Activated CD4-positive, alpha-beta memory T cell treated with anti-CD3 and anti-CD28 coated beads, Interleukin-2, amount 10 ng/mL, durations not matched to agents 7 days and 5 days (primary cell): Measurements from ENCODE around the gene UMPS. TPM values are rescaled to one million over a fixed set of nuclear protein-coding genes. Genes with fewer than 3 reads are reported as not detected.
"Not testable (repeated sequence)": the region's sequence is repeated elsewhere in the genome, so short reads cannot be mapped to it uniquely, and the experiment has no call there.

ENCODE experiments used
- CTCF ChIA-PET: fragments of 350-600 bp; sonication (Branson Sonifier 250); formaldehyde crosslinking; loops from one replicate; lab custom pipeline; 2021; ENCODE audit warnings: antibody characterized with exemption, inconsistent platforms; lab: Charles Lee
- POLR2A ChIA-PET: fragments of 350-600 bp; sonication (Branson Sonifier 250); formaldehyde crosslinking; loops from one replicate; lab custom pipeline; 2021; ENCODE audit warnings: antibody characterized with exemption; lab: Charles Lee
- DNase-seq: peaks from one replicate; pipeline ENCODE4 v3.0.0-alpha.2; 2020
- H3K27ac Mint-ChIP-seq: one replicate; pipeline ENCODE4 v1.8.0; 2021; ENCODE audit warnings: mild to moderate bottlenecking, mixed read lengths
- H3K27me3 Mint-ChIP-seq: one replicate; pipeline ENCODE4 v1.8.0; 2021; ENCODE audit warnings: mixed read lengths
- H3K36me3 Mint-ChIP-seq: one replicate; pipeline ENCODE4 v1.8.0; 2021; ENCODE audit warnings: low read depth, mixed read lengths
- H3K4me1 Mint-ChIP-seq: one replicate; pipeline ENCODE4 v1.8.0; 2021; ENCODE audit warnings: mixed read lengths
- H3K4me3 Mint-ChIP-seq: one replicate; pipeline ENCODE4 v1.8.0; 2021; ENCODE audit warnings: mild to moderate bottlenecking, mixed read lengths
- H3K9me3 Mint-ChIP-seq: one replicate; pipeline ENCODE4 v1.8.0; 2021; ENCODE audit warnings: mixed read lengths
- total RNA-seq, 2 experiments: library from RNA; stranded (reverse); gene quantifications; one replicate each; pipeline ENCODE4 v1.2.3, GENCODE V29; 2021

Gene UMPS
- total RNA-seq, 2 experiments from 2014 or later: 23.3 to 26.3 TPM

DNA sequence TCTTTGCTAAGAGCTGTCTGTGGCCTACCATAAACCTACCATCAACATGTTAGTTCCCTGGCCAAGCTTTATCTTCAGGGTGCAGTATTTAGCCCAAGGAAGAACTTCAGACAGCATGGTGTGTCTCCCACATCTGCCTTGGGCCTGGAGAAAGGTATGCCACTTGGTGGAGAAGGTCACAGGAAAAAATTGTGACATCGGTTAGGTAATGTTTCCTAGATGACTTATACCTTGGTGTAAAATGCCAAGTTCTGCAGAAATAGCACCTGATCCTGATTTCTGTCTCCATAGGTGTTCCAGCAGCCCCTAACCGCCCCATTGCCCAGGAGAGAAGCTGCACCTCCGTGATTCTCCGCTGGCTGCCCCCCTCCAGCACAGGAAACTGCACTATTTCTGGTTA, 33.0 kb upstream of the UMPS start:
- Mint-ChIP-seq H3K36me3 (no peaks in the 10 kb centered on the region), H3K9me3 (no peaks in the 10 kb centered on the region), H3K4me3 (no peak overlapping the region), H3K27ac (no peak overlapping the region), H3K27me3 (peaks cover 14% of the 10 kb centered on the region), H3K4me1 (no peaks in the 10 kb centered on the region)
- CTCF ChIA-PET: interaction anchor here (0.6 kb wide), 1 partner anchor 203 kb away, joined by 3 read pairs; no protein-coding TSS in a partner anchor
- POLR2A ChIA-PET: no interaction called here
- DNase-seq: no peak

DNA sequence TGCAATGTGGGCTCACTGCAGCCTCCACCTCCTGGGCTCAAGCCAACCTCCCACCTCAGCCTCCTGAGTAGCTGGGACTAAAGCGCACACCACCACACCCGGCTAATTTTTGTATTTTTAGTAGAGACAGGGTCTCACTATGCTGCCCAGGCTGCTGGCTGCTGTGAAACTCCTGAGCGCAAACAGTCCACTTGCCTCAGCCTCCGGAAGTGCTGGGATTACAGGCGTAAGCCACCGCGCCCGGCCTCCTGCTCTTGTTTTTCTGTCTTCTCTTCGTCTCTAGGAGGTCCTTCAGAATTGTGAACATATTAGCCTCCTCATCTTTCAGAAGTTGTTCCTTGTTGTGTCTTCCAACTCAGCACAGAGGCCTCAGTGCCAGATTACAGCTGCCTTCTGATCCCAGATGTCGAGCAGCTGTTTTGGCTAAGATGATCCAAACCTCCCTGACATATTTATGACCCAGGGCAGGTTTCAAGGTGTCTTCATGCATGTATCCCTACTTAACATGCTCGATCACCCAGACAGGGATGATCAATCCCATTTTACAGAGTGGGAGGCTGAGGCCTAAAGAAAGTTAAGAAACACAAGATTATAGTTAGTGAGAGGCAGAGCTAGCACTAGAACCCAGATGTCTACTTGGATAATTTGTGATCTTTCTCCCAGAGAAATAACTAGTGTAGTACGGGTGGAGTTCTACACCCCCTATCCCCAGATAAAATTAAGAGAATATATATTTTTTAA, 32.1 kb upstream of the UMPS start:
- ChIA-PET CTCF (interaction anchor here (0.6 to 1.2 kb wide), 4 partner anchors 9 to 202 kb away, joined by 3 to 6 read pairs (median 4); no protein-coding TSS in a partner anchor), POLR2A (no interaction called here)
- no peaks in the 10 kb centered on the region for H3K9me3 Mint-ChIP-seq
- no peaks in the 10 kb centered on the region for H3K36me3 Mint-ChIP-seq
- H3K27me3 Mint-ChIP-seq: peaks cover 18% of the 10 kb centered on the region
- H3K4me3 Mint-ChIP-seq: no peak overlapping the region
- DNase-seq: no peak
- H3K27ac Mint-ChIP-seq: no peak overlapping the region
- no peaks in the 10 kb centered on the region for H3K4me1 Mint-ChIP-seq

DNA sequence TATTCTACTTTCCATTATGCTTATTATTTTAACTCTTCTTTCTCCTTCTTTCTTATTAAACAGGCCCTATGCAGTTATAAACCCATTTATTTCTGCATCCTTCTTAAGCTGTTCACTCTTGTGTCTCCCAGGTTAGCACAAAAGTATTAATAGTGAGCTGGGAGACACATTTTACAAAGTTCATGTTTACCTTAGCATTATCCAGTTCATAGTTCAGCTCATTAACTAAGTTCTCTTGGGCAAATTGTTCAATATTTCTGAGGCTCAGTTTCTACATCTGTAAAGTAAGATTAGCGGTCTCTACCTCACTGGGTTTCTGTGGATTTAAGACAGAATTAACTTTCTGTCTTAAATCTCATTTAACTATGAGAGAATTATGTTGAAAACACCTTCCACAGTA, 31.2 kb upstream of the UMPS start:
- Mint-ChIP-seq H3K27ac (no peak overlapping the region), H3K4me1 (no peaks in the 10 kb centered on the region), H3K4me3 (no peak overlapping the region), H3K36me3 (no peaks in the 10 kb centered on the region), H3K27me3 (peaks cover 19% of the 10 kb centered on the region), H3K9me3 (no peaks in the 10 kb centered on the region)
- ChIA-PET CTCF (interaction anchor here (0.6 to 1.2 kb wide), 3 partner anchors 10 to 123 kb away, joined by 3 to 6 read pairs (median 4); no protein-coding TSS in a partner anchor), POLR2A (no interaction called here)
- no peak for DNase-seq

DNA sequence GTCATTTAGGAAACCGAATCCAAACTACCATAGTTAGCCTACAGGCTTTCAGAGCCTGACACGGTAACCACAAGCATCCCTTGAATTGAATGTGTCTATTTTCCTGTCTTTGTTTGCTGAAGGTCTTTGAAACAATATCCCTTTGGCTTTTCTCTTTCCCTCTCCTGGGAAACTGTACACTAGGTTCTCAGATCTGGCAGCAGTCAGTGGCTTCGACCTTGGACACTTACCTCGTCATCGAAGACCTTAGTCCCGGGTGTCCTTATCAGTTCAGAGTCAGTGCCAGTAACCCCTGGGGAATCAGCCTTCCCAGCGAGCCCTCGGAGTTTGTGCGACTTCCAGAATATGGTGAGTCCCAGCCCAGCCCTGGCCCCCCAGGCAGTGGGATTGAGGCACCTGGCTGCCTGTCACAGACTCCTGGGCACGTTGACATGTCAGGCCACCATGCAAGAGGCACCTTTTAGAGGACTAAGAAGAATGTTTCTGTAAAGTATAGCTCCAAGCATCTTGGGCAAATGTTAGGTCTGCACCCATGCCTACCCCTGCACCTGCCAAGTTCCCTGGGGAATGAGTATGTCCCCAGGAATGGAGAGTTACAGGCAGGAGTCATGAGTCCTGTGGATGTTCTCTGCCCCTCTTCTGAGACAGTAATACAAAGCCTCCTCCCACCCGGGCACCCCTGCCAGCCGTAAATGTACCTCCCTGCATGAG, 30.4 kb upstream of the UMPS start:
- CTCF ChIA-PET: interaction anchor here (0.6 kb wide), 1 partner anchor 123 kb away, joined by 3 read pairs; no protein-coding TSS in a partner anchor
- H3K9me3 Mint-ChIP-seq: no peaks in the 10 kb centered on the region

DNA sequence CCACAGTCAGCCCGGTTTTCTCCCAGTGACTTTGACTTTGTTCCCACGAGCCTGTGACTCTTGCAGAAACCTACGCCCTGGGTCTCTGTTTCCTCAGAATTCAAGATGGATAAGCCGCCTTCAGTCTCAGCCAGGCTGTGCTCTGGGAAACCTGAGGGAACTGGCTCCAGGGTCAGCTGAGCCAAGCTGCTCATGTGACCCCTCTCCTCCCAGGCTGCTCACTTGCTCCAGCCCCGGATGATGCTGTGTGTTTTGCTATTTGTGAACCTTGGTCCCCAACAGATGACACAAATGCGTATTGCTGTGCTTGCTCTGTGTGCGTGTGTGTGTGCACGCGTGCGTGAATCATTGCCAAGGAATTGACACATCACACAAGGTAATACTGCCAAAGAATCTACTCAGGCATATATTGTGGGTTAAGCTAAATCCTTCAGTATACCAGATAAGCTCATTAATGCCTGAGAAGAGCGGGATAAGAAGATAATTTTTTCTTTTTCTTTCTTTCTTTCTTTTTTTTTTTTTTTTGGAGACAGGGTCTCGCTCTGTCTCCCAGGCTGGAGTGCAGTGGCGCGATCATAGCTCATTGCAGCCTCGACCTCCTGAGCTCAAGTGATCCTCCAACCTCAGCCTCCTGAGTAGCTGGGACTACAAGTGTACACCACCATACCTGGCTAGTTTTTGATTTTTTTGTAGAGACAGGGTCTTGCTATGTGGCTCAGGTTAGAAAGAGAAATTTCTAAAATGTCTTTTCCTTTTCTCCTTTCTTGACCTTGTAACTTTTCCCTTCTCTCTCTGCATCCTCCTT, 29.2 kb upstream of the UMPS start:
- CTCF ChIA-PET: interaction anchor here (1.6 kb wide), 1 partner anchor 12 kb away, joined by 8 read pairs; no protein-coding TSS in a partner anchor
- H3K27ac Mint-ChIP-seq: no peak overlapping the region
- H3K36me3 Mint-ChIP-seq: no peaks in the 10 kb centered on the region
- DNase-seq: no peak
- no peak overlapping the region for H3K4me3 Mint-ChIP-seq
- POLR2A ChIA-PET: interaction anchor here (0.7 to 1.5 kb wide), 2 partner anchors 29 to 1657 kb away, joined by 3 read pairs; partner anchors contain the start of gene UMPS
- peaks cover 1% of the 10 kb centered on the region for H3K4me1 Mint-ChIP-seq
- H3K9me3 Mint-ChIP-seq: no peaks in the 10 kb centered on the region
- H3K27me3 Mint-ChIP-seq: peaks cover 19% of the 10 kb centered on the region

More for the DNA sequence above, 30.4 kb upstream of the UMPS start:
- no peaks in the 10 kb centered on the region for H3K4me1 Mint-ChIP-seq
- POLR2A ChIA-PET: no interaction called here
- no peak overlapping the region for H3K4me3 Mint-ChIP-seq
- peaks cover 16% of the 10 kb centered on the region for H3K27me3 Mint-ChIP-seq
- no peak overlapping the region for H3K27ac Mint-ChIP-seq
- DNase-seq: no peak
- H3K36me3 Mint-ChIP-seq: no peaks in the 10 kb centered on the region

DNA sequence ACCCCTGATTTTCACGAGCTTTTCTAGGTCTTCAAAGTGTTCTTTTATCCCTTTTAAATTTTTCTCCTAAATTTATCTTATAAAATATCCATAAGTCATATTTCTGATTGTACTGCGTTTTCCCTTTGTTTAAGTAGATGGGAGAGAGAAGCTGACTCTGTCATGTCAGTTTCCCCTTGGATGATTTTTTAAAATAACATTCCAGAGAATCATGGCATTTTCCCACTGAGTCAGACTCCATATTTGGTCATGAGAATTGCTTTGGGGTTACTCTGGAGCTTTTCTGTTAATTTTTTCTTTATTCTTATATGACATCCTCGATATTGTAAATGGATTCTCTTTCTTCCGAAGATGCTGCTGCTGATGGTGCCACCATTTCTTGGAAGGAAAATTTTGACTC, 28.6 kb upstream of the UMPS start:
- ChIA-PET POLR2A (interaction anchor here (0.7 to 1.5 kb wide), 2 partner anchors 29 to 1658 kb away, joined by 3 read pairs; partner anchors contain the start of gene UMPS), CTCF (interaction anchor here (1.6 kb wide), 1 partner anchor 13 kb away, joined by 8 read pairs; no protein-coding TSS in a partner anchor)
- H3K27me3 Mint-ChIP-seq: peaks cover 19% of the 10 kb centered on the region
- peaks cover 1% of the 10 kb centered on the region for H3K4me1 Mint-ChIP-seq
- H3K9me3 Mint-ChIP-seq: no peaks in the 10 kb centered on the region
- DNase-seq: no peak
- H3K4me3 Mint-ChIP-seq: no peak overlapping the region
- no peak overlapping the region for H3K27ac Mint-ChIP-seq
- H3K36me3 Mint-ChIP-seq: no peaks in the 10 kb centered on the region

- Mint-ChIP-seq H3K4me3 (no peak overlapping the region), H3K4me1 (peaks cover 1% of the 10 kb centered on the region), H3K36me3 (no peaks in the 10 kb centered on the region), H3K9me3 (no peaks in the 10 kb centered on the region), H3K27me3 (peaks cover 26% of the 10 kb centered on the region), H3K27ac (no peak overlapping the region)
- no peak for DNase-seq
- ChIA-PET POLR2A (interaction anchor here (1.5 kb wide), 1 partner anchor 27 kb away, joined by 3 read pairs; the partner anchor contains the start of gene UMPS), CTCF (interaction anchor here (2.3 kb wide), 1 partner anchor 14 kb away, joined by 9 read pairs; no protein-coding TSS in a partner anchor)
These were observed 27.3 kb upstream of the UMPS start for GRCh38 chr3:124702950-124703349.

GRCh38 chr3:124705552-124705951, 24.7 kb upstream of the UMPS start:
- DNase-seq: no peak
- peaks cover 41% of the 10 kb centered on the region for H3K27me3 Mint-ChIP-seq

GRCh38 chr3:124707223-124707622, 23.0 kb upstream of the UMPS start:
- H3K4me1 Mint-ChIP-seq, H3K9me3 Mint-ChIP-seq, H3K4me3 Mint-ChIP-seq, H3K36me3 Mint-ChIP-seq, DNase-seq, POLR2A ChIA-PET, H3K27ac Mint-ChIP-seq: not testable (repeated sequence)
- CTCF ChIA-PET: interaction anchor here (1.2 kb wide), 1 partner anchor 149 kb away, joined by 3 read pairs; no protein-coding TSS in a partner anchor
- peaks cover 45% of the 10 kb centered on the region for H3K27me3 Mint-ChIP-seq

More at GRCh38 chr3:124705552-124705951, 24.7 kb upstream of the UMPS start:
- POLR2A ChIA-PET: interaction anchor here (0.6 kb wide), 1 partner anchor 18 kb away, joined by 3 read pairs; no protein-coding TSS in a partner anchor
- Mint-ChIP-seq H3K27ac (no peak overlapping the region), H3K36me3 (no peaks in the 10 kb centered on the region), H3K9me3 (no peaks in the 10 kb centered on the region), H3K4me3 (no peak overlapping the region), H3K4me1 (peaks cover 1% of the 10 kb centered on the region)
- CTCF ChIA-PET: no interaction called here

DNA sequence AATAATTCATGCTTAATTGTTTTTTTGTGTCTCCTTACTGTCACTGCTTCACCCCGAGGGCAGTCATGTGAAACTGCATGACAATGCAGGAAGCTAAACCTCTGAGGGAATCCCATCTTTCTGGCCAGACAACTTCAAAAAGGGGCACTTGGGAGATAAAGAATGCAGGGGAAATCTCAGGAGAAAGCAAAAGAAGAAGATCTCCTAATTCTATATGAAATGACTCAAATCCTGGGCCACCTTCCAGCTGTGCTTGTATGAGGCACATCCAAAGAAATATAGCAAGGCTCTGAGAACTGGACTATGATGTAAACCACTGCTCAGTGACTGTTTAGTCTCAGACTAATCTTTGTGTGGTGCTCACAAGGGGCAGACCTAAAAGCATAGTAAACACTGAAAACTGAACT, 22.6 kb upstream of the UMPS start:
- H3K9me3 Mint-ChIP-seq: no peaks in the 10 kb centered on the region
- H3K4me3 Mint-ChIP-seq: no peak overlapping the region
- ChIA-PET CTCF (no interaction called here), POLR2A (no interaction called here)
- H3K27me3 Mint-ChIP-seq: peaks cover 45% of the 10 kb centered on the region
- H3K27ac Mint-ChIP-seq: no peak overlapping the region
- no peak for DNase-seq
- no peaks in the 10 kb centered on the region for H3K36me3 Mint-ChIP-seq
- H3K4me1 Mint-ChIP-seq: peaks cover 1% of the 10 kb centered on the region

- H3K9me3 Mint-ChIP-seq: no peaks in the 10 kb centered on the region
- H3K4me1 Mint-ChIP-seq: no peaks in the 10 kb centered on the region
- POLR2A ChIA-PET: no interaction called here
These were observed 15.9 kb upstream of the UMPS start for GRCh38 chr3:124714223-124714853.

GRCh38 chr3:124722589-124722988, 7.7 kb upstream of the UMPS start:
- CTCF ChIA-PET: no interaction called here
- no peak overlapping the region for H3K27ac Mint-ChIP-seq
- POLR2A ChIA-PET: no interaction called here
- DNase-seq: no peak
- no peak overlapping the region for H3K4me3 Mint-ChIP-seq
- H3K27me3 Mint-ChIP-seq: peaks cover 41% of the 10 kb centered on the region
- H3K36me3 Mint-ChIP-seq: no peaks in the 10 kb centered on the region
- H3K4me1 Mint-ChIP-seq: no peaks in the 10 kb centered on the region
- H3K9me3 Mint-ChIP-seq: no peaks in the 10 kb centered on the region

More at GRCh38 chr3:124714223-124714853, 15.9 kb upstream of the UMPS start:
- Mint-ChIP-seq H3K27ac (no peak overlapping the region), H3K27me3 (peaks cover 26% of the 10 kb centered on the region), H3K36me3 (no peaks in the 10 kb centered on the region), H3K4me3 (no peak overlapping the region)
- CTCF ChIA-PET: no interaction called here
- no peak for DNase-seq
